ENCODE measurements around the gene MRE11. TPM values are rescaled to one million over a fixed set of nuclear protein-coding genes. Genes with fewer than 3 reads are reported as not detected.

Gene MRE11
- total and polyA plus RNA-seq, 9 of the 15 experiments (the other 6 are each of a cell fraction or from before 2014, with no cell fraction given): 18.3 to 45.2 (median 29.1) TPM

DNA sequence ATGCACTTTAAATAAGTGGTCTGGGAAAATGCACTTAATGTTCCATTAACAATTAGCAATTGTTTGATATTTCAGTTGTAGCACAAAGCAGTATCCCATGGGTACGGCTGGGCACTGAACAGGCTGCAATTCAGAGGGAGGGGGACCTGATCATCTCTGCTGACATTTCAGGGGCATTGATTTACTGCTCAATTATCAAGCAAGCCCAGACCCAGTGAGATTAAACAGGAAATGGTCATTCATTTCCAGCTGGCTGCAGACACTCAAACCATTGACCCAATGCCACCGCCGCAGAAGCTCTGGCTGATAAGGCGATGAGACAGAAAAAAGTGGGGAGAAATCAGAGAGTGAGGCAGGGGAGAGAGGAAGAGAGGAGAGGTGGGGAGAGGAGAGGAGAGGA is 93.6 kb downstream of the MRE11 start (continued):
- TF ChIP-seq RREB1 (CRISPR knock-in tag; IDR thresholded peaks at IDR 0.05) (no peak), TOE1 (IDR thresholded peaks at IDR 0.05; ENCODE audit: borderline replicate concordance) (no peak), TOE1 (CRISPR knock-in tag; IDR thresholded peaks at IDR 0.05; ENCODE audit: borderline replicate concordance, low read depth) (no peak), ZNF785 (CRISPR knock-in tag; IDR thresholded peaks at IDR 0.05) (no peak), ZNF263 (CRISPR knock-in tag; IDR thresholded peaks at IDR 0.05; ENCODE audit: borderline replicate concordance) (no peak), ZNF253 (CRISPR knock-in tag; conservative IDR thresholded peaks at IDR 0.05) (no peak), HDAC1 (IDR thresholded peaks at IDR 0.05) (peak in 1 of 2 experiments; percentile 44; a peak in 1 of 4 replicates), ZSCAN32 (CRISPR knock-in tag; IDR thresholded peaks at IDR 0.05) (no peak), TCF7L2 (IDR thresholded peaks at IDR 0.05; ENCODE audit: low read depth, low read length) (no peak), DMBX1 (CRISPR knock-in tag; IDR thresholded peaks at IDR 0.05; ENCODE audit: borderline replicate concordance) (0 out of 2 replicates have a peak, but pooled peaks have one; percentile 32), CCNT2 (IDR thresholded peaks at IDR 0.05; ENCODE audit: borderline replicate concordance, extremely low read depth, insufficient read length, low read depth, low read length) (no peak), TAF7 (tag; IDR thresholded peaks at IDR 0.05) (no peak), PTTG1 (tag; IDR thresholded peaks at IDR 0.05; ENCODE audit: low read depth) (no peak), MED1 (CRISPR knock-in tag; IDR thresholded peaks at IDR 0.05; ENCODE audit: borderline replicate concordance) (no peak), KLF1 (tag; IDR thresholded peaks at IDR 0.05) (no peak)
- TF ChIP-seq, protein P1, sequence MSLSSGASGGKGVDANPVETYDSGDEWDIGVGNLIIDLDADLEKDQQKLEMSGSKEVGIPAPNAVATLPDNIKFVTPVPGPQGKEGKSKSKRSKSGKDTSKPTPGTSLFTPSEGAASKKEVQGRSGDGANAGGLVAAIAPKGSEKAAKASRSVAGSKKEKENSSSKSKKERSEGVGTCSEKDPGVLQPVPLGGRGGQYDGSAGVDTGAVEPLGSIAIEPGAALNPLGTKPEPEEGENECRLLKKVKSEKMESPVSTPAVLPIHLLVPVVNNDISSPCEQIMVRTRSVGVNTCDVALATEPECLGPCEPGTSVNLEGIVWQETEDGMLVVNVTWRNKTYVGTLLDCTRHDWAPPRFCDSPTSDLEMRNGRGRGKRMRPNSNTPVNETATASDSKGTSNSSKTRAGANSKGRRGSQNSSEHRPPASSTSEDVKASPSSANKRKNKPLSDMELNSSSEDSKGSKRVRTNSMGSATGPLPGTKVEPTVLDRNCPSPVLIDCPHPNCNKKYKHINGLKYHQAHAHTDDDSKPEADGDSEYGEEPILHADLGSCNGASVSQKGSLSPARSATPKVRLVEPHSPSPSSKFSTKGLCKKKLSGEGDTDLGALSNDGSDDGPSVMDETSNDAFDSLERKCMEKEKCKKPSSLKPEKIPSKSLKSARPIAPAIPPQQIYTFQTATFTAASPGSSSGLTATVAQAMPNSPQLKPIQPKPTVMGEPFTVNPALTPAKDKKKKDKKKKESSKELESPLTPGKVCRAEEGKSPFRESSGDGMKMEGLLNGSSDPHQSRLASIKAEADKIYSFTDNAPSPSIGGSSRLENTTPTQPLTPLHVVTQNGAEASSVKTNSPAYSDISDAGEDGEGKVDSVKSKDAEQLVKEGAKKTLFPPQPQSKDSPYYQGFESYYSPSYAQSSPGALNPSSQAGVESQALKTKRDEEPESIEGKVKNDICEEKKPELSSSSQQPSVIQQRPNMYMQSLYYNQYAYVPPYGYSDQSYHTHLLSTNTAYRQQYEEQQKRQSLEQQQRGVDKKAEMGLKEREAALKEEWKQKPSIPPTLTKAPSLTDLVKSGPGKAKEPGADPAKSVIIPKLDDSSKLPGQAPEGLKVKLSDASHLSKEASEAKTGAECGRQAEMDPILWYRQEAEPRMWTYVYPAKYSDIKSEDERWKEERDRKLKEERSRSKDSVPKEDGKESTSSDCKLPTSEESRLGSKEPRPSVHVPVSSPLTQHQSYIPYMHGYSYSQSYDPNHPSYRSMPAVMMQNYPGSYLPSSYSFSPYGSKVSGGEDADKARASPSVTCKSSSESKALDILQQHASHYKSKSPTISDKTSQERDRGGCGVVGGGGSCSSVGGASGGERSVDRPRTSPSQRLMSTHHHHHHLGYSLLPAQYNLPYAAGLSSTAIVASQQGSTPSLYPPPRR (CRISPR knock-in tag; IDR thresholded peaks at IDR 0.05; ENCODE audit: borderline replicate concordance): no peak
- TF ChIP-seq, protein P2, sequence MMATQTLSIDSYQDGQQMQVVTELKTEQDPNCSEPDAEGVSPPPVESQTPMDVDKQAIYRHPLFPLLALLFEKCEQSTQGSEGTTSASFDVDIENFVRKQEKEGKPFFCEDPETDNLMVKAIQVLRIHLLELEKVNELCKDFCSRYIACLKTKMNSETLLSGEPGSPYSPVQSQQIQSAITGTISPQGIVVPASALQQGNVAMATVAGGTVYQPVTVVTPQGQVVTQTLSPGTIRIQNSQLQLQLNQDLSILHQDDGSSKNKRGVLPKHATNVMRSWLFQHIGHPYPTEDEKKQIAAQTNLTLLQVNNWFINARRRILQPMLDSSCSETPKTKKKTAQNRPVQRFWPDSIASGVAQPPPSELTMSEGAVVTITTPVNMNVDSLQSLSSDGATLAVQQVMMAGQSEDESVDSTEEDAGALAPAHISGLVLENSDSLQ (IDR thresholded peaks at IDR 0.05): peak; percentile 84

Measured in K562 (cell line).